Trophoblast cell (in vitro differentiated cells and primary cell): ENCODE results near the gene MBTPS1.

Experiments
- DNase-seq, 2 donors: peaks; one replicate each; pipeline ENCODE4 v3.0.0-alpha.2; 2016
- H2AFZ ChIP-seq: 2 replicates; pipeline ENCODE4 v1.6.1; 2013; ENCODE audit warnings: low read length, moderate library complexity, mild to moderate bottlenecking; ENCODE audit not compliant: insufficient read depth, poor library complexity
- H2AK5ac ChIP-seq: 2 replicates; pipeline ENCODE4 v1.6.1; 2013; ENCODE audit warnings: mild to moderate bottlenecking, low read length
- H2BK120ac ChIP-seq: 2 replicates; pipeline ENCODE4 v1.6.1; 2013; ENCODE audit warnings: low read length, mild to moderate bottlenecking, moderate library complexity; ENCODE audit not compliant: insufficient read depth, poor library complexity
- H2BK12ac ChIP-seq: 2 replicates; pipeline ENCODE4 v1.6.1; 2013; ENCODE audit warnings: mild to moderate bottlenecking, low read length, moderate library complexity
- H2BK5ac ChIP-seq: 2 replicates; pipeline ENCODE4 v1.6.1; 2013; ENCODE audit warnings: low read length, low read depth, moderate library complexity, mild to moderate bottlenecking; ENCODE audit not compliant: poor library complexity
- H3K14ac ChIP-seq: 2 replicates; pipeline ENCODE4 v1.6.1; 2013; ENCODE audit warnings: mild to moderate bottlenecking, low read length
- H3K18ac ChIP-seq: 2 replicates; pipeline ENCODE4 v1.6.1; 2013; ENCODE audit warnings: mild to moderate bottlenecking, low read length
- H3K23ac ChIP-seq: 2 replicates; pipeline ENCODE4 v1.6.1; 2013; ENCODE audit warnings: low read length
- H3K27ac ChIP-seq: 2 replicates; pipeline ENCODE4 v1.5.1; 2013; ENCODE audit warnings: low read depth, mild to moderate bottlenecking, inconsistent platforms, low read length, moderate library complexity
- H3K27me3 ChIP-seq: 2 replicates; pipeline ENCODE4 v1.6.1; 2013; ENCODE audit warnings: inconsistent platforms, mild to moderate bottlenecking, low read length, moderate library complexity; ENCODE audit not compliant: insufficient read depth
- H3K36me3 ChIP-seq, 2 experiments: 1 replicate in 1 of 2; 2 replicates in 1 of 2; pipeline ENCODE4 v1.6.1; 2013; ENCODE audit warnings: low read length in 2 of 2, mild to moderate bottlenecking in 2 of 2, moderate library complexity in 1 of 2; ENCODE audit not compliant: insufficient read depth in 2 of 2, control insufficient read depth in 1 of 2
- H3K4ac ChIP-seq: 2 replicates; pipeline ENCODE4 v1.6.1; 2013; ENCODE audit warnings: low read depth, mild to moderate bottlenecking, low read length, moderate library complexity
- H3K4me1 ChIP-seq, 2 experiments: 1 replicate in 1 of 2; 2 replicates in 1 of 2; pipeline ENCODE4 v1.6.1; 2013; ENCODE audit warnings: low read length in 2 of 2, mild to moderate bottlenecking in 2 of 2, moderate library complexity in 1 of 2; ENCODE audit not compliant: insufficient read depth in 2 of 2, control insufficient read depth in 1 of 2
- H3K4me2 ChIP-seq: 2 replicates; pipeline ENCODE4 v1.6.1; 2013; ENCODE audit warnings: inconsistent platforms, mild to moderate bottlenecking, low read length, moderate library complexity
- H3K4me3 ChIP-seq: 2 replicates; pipeline ENCODE4 v1.5.1; 2013; ENCODE audit warnings: mild to moderate bottlenecking, low read depth, low read length, inconsistent platforms
- H3K79me1 ChIP-seq: one replicate; pipeline ENCODE4 v1.6.1; 2013; ENCODE audit warnings: low read length
- H3K79me2 ChIP-seq: 2 replicates; pipeline ENCODE4 v1.6.1; 2013; ENCODE audit warnings: low read length, mild to moderate bottlenecking; ENCODE audit not compliant: control insufficient read depth, insufficient read depth, poor library complexity
- H3K9ac ChIP-seq: 2 replicates; pipeline ENCODE4 v1.6.1; 2013; ENCODE audit warnings: mild to moderate bottlenecking, low read length
- H3K9me3 ChIP-seq: 2 replicates; pipeline ENCODE4 v1.6.1; 2013; ENCODE audit warnings: low read depth, mild to moderate bottlenecking, control low read depth, inconsistent platforms, low read length; ENCODE audit not compliant: insufficient read depth
- H4K12ac ChIP-seq: 2 replicates; pipeline ENCODE4 v1.6.1; 2013; ENCODE audit warnings: low read depth, mild to moderate bottlenecking, low read length, moderate library complexity
- H4K8ac ChIP-seq: 2 replicates; pipeline ENCODE4 v1.6.1; 2013; ENCODE audit warnings: low read depth, mild to moderate bottlenecking, low read length, moderate library complexity
- H4K91ac ChIP-seq: one replicate; pipeline ENCODE4 v1.6.1; 2013; ENCODE audit warnings: low read depth, mild to moderate bottlenecking, low read length, moderate library complexity
- WGBS: extraction: QIAGEN DNeasy Blood & Tissue Kit; methylation state at CpG from one replicate; pipeline ENCODE4 v1.1.7; 2013; ENCODE audit warnings: missing lambda C conversion rate; ENCODE audit not compliant: insufficient read length, insufficient coverage; ENCODE audit errors: extremely low coverage; 5-methylcytosine and 5-hydroxymethylcytosine counted together

MBTPS1 gene

DNA sequence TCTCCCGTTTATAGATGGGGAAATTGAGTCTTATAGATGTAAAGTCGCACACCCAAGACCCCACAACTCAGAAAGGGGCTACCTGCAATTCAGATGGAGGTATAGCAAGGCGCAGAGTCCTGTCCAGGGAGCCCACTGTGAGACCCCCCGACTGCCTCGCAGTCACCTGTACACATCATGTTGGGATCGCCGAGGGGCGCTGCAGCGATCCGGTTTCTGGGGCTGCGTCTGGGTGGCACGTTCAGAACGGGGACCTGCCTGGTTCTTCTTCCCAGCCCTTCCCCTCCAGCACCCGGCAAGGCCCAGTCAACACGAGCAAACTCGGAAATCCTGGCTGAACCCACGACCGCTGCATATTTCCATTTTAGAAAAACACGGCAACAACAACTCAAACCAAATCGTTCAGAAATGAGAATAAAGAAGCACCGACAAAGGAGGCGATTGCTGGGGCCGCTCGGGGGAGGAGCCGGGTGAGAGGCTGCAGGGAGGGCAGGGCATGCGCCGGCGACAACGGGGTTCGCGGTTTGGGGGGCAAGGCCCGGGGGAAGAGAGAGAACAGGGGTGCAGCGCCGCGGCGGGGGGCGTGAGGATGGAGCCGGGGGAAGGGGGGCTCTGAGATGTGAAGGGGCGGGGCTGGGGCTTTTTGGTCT is 27.6 kb upstream of the MBTPS1 start:
- Histone ChIP-seq H2BK12ac (no peak overlapping the region), H2AFZ (peak overlapping the region; percentile 38), H2AK5ac (no peak overlapping the region), H3K18ac (peak overlapping the region; percentile 77), H3K14ac (no peak overlapping the region), H2BK5ac (no peak overlapping the region), H3K9ac (peak overlapping the region; percentile 73), H3K36me3 (no peaks in the 10 kb centered on the region), H3K4me3 (peak overlapping the region; percentile 85), H2BK120ac (no peak overlapping the region), H3K4me2 (peak overlapping the region; percentile 91), H3K27ac (peak overlapping the region; percentile 49), H3K4ac (peak overlapping the region; percentile 13), H3K79me2 (peaks cover 2% of the 10 kb centered on the region), H3K23ac (no peak overlapping the region), H3K9me3 (no peaks in the 10 kb centered on the region), H4K91ac (peak overlapping the region; percentile 4), H3K4me1 (peaks cover 0 to 3% of the 10 kb centered on the region in 2 experiments), H4K8ac (no peak overlapping the region), H3K79me1 (peaks cover 3% of the 10 kb centered on the region), H3K27me3 (no peaks in the 10 kb centered on the region), H4K12ac (no peak overlapping the region)
- peak in 1 of 2 donors; percentile 44 for DNase-seq
- no CpG with 5 or more reads among the region's 39 CpGs for WGBS

DNA sequence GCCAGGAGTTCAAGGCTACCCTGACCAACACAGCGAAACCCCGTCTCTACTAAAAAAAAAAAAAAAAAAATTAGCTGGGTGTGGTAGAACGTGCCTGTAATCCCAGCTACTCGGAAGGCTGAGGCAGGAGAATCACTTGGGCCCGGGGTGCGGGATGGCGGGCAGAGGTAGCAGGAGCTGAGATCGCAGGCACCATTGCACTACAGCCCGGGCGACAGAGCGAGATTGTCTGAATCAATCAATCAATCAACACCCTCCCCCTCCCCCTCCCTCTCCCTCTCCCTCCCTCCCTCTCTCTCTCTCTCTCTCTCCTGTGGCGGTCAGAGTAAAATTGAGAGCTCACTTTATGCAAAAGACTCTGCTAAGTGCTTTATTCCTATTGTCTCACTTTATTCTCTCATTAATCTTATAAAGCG is 27.1 kb upstream of the MBTPS1 start:
- H3K14ac ChIP-seq = no peak overlapping the region
- no peak overlapping the region for H3K27ac ChIP-seq
- no peak overlapping the region for H4K91ac ChIP-seq
- H3K4me2 ChIP-seq = peak overlapping the region; percentile 91
- no peak overlapping the region for H3K4me3 ChIP-seq
- H3K4me1 ChIP-seq = peaks cover 5 to 8% of the 10 kb centered on the region in 2 experiments
- H2AK5ac ChIP-seq = no peak overlapping the region
- no peak overlapping the region for H2BK120ac ChIP-seq
- no peak overlapping the region for H3K23ac ChIP-seq
- H4K8ac ChIP-seq = no peak overlapping the region
- no peaks in the 10 kb centered on the region for H3K27me3 ChIP-seq
- peaks cover 2% of the 10 kb centered on the region for H3K79me2 ChIP-seq
- H3K79me1 ChIP-seq = peaks cover 3% of the 10 kb centered on the region
- no peak for DNase-seq
- H2AFZ ChIP-seq = no peak overlapping the region
- H4K12ac ChIP-seq = no peak overlapping the region
- H3K9me3 ChIP-seq = no peaks in the 10 kb centered on the region
- H2BK5ac ChIP-seq = no peak overlapping the region
- peak overlapping the region; percentile 41 for H3K4ac ChIP-seq
- H3K18ac ChIP-seq = no peak overlapping the region
- no peak overlapping the region for H2BK12ac ChIP-seq
- no CpG with 5 or more reads among the region's 13 CpGs for WGBS
- no peaks in the 10 kb centered on the region for H3K36me3 ChIP-seq
- no peak overlapping the region for H3K9ac ChIP-seq

DNA sequence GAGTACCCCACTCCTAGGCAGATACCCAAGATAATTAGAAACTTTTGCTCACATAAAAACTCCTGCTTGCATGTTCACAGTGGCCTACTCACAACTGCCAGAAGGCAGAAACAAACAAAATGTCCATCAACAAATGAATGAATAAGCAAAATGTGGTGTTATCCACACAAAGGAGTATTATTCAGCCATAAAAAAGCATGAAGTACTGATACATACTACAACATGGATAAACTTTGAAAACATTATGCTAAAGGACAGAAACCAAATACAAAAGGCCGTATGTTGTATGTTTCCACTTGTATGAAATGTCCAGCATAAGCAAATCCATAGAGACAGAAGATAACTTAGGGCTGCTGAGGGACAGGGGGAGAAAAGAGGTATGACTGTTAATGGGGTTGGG is 26.3 kb upstream of the MBTPS1 start:
- WGBS = no CpG with 5 or more reads among the region's 1 CpG
- Histone ChIP-seq H4K12ac (no peak overlapping the region), H2AK5ac (no peak overlapping the region), H3K23ac (no peak overlapping the region), H3K36me3 (no peaks in the 10 kb centered on the region), H4K91ac (no peak overlapping the region), H3K27me3 (no peaks in the 10 kb centered on the region), H3K4me1 (peaks cover 5 to 8% of the 10 kb centered on the region in 2 experiments), H3K14ac (no peak overlapping the region), H3K4ac (no peak overlapping the region), H2AFZ (no peak overlapping the region), H3K79me2 (peaks cover 2% of the 10 kb centered on the region), H4K8ac (no peak overlapping the region), H3K18ac (no peak overlapping the region), H2BK5ac (no peak overlapping the region), H2BK120ac (no peak overlapping the region), H2BK12ac (no peak overlapping the region), H3K4me3 (no peak overlapping the region), H3K79me1 (peaks cover 3% of the 10 kb centered on the region), H3K9ac (no peak overlapping the region), H3K4me2 (no peak overlapping the region), H3K9me3 (no peaks in the 10 kb centered on the region), H3K27ac (no peak overlapping the region)
- no peak for DNase-seq

DNA sequence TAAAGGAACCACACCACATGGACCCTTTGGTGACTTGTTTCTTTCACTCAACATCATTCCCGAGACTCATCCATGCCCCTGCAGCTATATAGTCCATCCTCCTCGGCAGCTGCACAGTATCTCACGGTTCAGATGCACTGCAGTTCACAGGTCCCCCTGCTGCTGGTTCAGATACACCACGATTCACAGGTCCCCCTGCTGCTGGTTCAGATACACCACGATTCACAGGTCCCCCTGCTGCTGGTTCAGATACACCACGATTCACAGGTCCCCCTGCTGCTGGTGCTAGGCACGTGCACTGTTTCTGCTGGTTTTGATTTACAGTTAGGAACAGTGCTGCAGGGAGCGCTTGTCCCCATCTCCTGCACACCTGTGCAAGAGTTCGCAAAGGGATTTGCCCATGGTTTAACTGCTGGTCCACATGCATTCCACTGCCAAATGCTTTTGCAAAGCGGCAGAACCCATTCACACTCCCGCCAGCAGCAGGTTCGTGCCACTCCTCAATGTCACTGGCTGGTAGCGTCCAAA is 24.5 kb upstream of the MBTPS1 start:
- peak in 1 of 2 donors; percentile 26 for DNase-seq
- Histone ChIP-seq H2BK5ac (no peak overlapping the region), H3K36me3 (no peaks in the 10 kb centered on the region), H3K27me3 (no peaks in the 10 kb centered on the region), H2AFZ (no peak overlapping the region), H4K8ac (no peak overlapping the region), H3K27ac (no peak overlapping the region), H3K4ac (no peak overlapping the region), H4K12ac (no peak overlapping the region), H2AK5ac (no peak overlapping the region), H4K91ac (no peak overlapping the region), H3K79me1 (peaks cover 3% of the 10 kb centered on the region), H3K9ac (no peak overlapping the region), H3K4me2 (no peak overlapping the region), H2BK12ac (no peak overlapping the region), H3K4me3 (no peak overlapping the region), H3K4me1 (peaks cover 5 to 8% of the 10 kb centered on the region in 2 experiments), H2BK120ac (no peak overlapping the region), H3K9me3 (no peaks in the 10 kb centered on the region), H3K79me2 (peaks cover 2% of the 10 kb centered on the region), H3K14ac (no peak overlapping the region), H3K23ac (no peak overlapping the region), H3K18ac (no peak overlapping the region)
- WGBS = no CpG with 5 or more reads among the region's 13 CpGs
